NT2/D1 (cell line): ENCODE measurements around the gene THBS2.

Source experiments
- DNase-seq: peaks from one replicate; pipeline ENCODE4 v3.0.0-alpha.2; 2011; ENCODE audit warnings: low read depth, low spot score
- H3K27me3 ChIP-seq: 2 replicates; pipeline ENCODE4 v1.6.0; 2011; ENCODE audit warnings: mild to moderate bottlenecking; ENCODE audit not compliant: insufficient read length, insufficient read depth
- H3K36me3 ChIP-seq: 2 replicates; pipeline ENCODE4 v1.6.1; 2011; ENCODE audit warnings: mild to moderate bottlenecking, low read length, mixed read lengths; ENCODE audit not compliant: insufficient read depth, insufficient read length
- H3K4me1 ChIP-seq: 2 replicates; pipeline ENCODE4 v1.5.1; 2011; ENCODE audit not compliant: insufficient read depth, insufficient read length
- H3K4me3 ChIP-seq: 2 replicates; pipeline ENCODE4 v1.5.1; 2011; ENCODE audit warnings: low read depth; ENCODE audit not compliant: insufficient read length
- H3K9ac ChIP-seq: 2 replicates; pipeline ENCODE4 v1.6.0; 2011; ENCODE audit warnings: low read depth; ENCODE audit not compliant: insufficient read length
- H3K9me3 ChIP-seq: 2 replicates; pipeline ENCODE4 v1.5.1; 2011; ENCODE audit warnings: mild to moderate bottlenecking, low read length; ENCODE audit not compliant: insufficient read depth
- ZNF274 ChIP-seq: IDR thresholded peaks from 2 replicates; pipeline ENCODE4 v1.6.1; 2011; ENCODE audit warnings: mild to moderate bottlenecking, low read depth, low read length

Gene THBS2

GRCh38 chr6:169166896-169167580 is 86.6 kb downstream of the THBS2 start:
- no peaks in the 10 kb centered on the region for H3K27me3 ChIP-seq
- DNase-seq, result no peak
- no peak overlapping the region for H3K4me3 ChIP-seq
- TF ChIP-seq ZNF274, result no peak
- H3K9me3 ChIP-seq, result no peaks in the 10 kb centered on the region
- no peaks in the 10 kb centered on the region for H3K4me1 ChIP-seq
- no peaks in the 10 kb centered on the region for H3K36me3 ChIP-seq
- no peak overlapping the region for H3K9ac ChIP-seq
